ENCODE results near the gene CAMKV.

DNA sequence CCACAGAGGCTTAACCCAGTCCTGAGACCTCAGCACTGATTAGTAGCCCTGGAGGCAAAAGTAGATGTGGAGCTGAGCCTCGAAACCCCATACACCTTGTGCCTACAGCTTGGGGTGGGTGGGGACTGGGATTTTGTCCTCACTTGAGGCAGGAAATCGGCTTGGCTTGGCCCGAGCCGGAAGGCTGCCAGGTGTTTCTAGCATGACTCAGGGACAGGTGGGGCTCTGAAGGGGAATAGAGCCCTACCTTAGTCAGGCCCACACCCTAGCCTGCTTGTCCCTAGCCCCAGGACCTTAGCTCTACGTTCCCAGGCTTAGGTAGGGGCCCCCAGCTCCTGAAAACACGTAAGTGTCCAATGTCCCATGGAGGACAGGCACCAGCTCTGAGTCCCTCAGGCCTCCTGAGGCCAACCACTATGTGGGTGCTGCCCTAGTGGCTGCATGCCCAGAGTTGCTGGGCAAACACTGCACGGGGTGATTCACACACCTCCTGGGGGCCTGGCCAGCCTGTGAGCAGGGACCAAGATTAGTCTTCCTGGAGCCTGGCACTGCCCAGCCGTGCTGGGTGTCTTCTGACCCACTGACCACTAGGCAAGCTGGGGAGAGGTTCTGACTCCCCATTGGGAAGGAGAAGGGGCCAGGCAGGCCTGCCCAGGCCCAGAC is 30.9 kb upstream of the CAMKV start:
- TF ChIP-seq, protein P1, sequence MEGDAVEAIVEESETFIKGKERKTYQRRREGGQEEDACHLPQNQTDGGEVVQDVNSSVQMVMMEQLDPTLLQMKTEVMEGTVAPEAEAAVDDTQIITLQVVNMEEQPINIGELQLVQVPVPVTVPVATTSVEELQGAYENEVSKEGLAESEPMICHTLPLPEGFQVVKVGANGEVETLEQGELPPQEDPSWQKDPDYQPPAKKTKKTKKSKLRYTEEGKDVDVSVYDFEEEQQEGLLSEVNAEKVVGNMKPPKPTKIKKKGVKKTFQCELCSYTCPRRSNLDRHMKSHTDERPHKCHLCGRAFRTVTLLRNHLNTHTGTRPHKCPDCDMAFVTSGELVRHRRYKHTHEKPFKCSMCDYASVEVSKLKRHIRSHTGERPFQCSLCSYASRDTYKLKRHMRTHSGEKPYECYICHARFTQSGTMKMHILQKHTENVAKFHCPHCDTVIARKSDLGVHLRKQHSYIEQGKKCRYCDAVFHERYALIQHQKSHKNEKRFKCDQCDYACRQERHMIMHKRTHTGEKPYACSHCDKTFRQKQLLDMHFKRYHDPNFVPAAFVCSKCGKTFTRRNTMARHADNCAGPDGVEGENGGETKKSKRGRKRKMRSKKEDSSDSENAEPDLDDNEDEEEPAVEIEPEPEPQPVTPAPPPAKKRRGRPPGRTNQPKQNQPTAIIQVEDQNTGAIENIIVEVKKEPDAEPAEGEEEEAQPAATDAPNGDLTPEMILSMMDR (IDR thresholded peaks at IDR 0.05), result peak in 2 of 3 donors; percentile 9 to 25
- TF ChIP-seq POLR2A (IDR thresholded peaks at IDR 0.05) (no peak), POLR2AphosphoS5 (IDR thresholded peaks at IDR 0.05) (peak in 2 of 3 donors; percentile 14 to 30)
